Measurements from ENCODE around the gene MYMX.
"Not testable (repeated sequence)": the region's sequence is repeated elsewhere in the genome, so short reads cannot be mapped to it uniquely, and the experiment has no call there.

MYMX gene

GRCh38 chr6:44178424-44179071, 38.2 kb upstream of the MYMX start:
- FAIRE-seq (no peak), DNase-seq (ENCODE audit: insufficient read length) (no peak)
- no peak for TF ChIP-seq TAF1 (IDR thresholded peaks at IDR 0.05; ENCODE audit: borderline replicate concordance, low read depth, low read length)
- TF ChIP-seq POLR2A (IDR thresholded peaks at IDR 0.05; ENCODE audit: low read depth, low read length), result no peak
- TF ChIP-seq POLR2AphosphoS5 (IDR thresholded peaks at IDR 0.05; ENCODE audit: low read depth, low read length), result no peak

- DNase-seq (ENCODE audit: insufficient read length), result no peak
- TF ChIP-seq POLR2AphosphoS5 (IDR thresholded peaks at IDR 0.05; ENCODE audit: low read depth, low read length) (no peak), TAF1 (IDR thresholded peaks at IDR 0.05; ENCODE audit: borderline replicate concordance, low read depth, low read length) (no peak), POLR2A (IDR thresholded peaks at IDR 0.05; ENCODE audit: low read depth, low read length) (no peak)
- no peak for FAIRE-seq
Measured at GRCh38 chr6:44179072-44179536, 37.6 kb upstream of the MYMX start.

GRCh38 chr6:44179648-44180047, 37.1 kb upstream of the MYMX start:
- FAIRE-seq, result no peak
- TF ChIP-seq POLR2A (IDR thresholded peaks at IDR 0.05; ENCODE audit: low read depth, low read length) (no peak), TAF1 (IDR thresholded peaks at IDR 0.05; ENCODE audit: borderline replicate concordance, low read depth, low read length) (no peak), POLR2AphosphoS5 (IDR thresholded peaks at IDR 0.05; ENCODE audit: low read depth, low read length) (no peak)
- DNase-seq (ENCODE audit: insufficient read length), result no peak

GRCh38 chr6:44180406-44180805, 36.3 kb upstream of the MYMX start:
- DNase-seq (ENCODE audit: insufficient read length) (no peak), FAIRE-seq (no peak)
- TF ChIP-seq POLR2A (IDR thresholded peaks at IDR 0.05; ENCODE audit: low read depth, low read length), result no peak
- no peak for TF ChIP-seq POLR2AphosphoS5 (IDR thresholded peaks at IDR 0.05; ENCODE audit: low read depth, low read length)
- TF ChIP-seq TAF1 (IDR thresholded peaks at IDR 0.05; ENCODE audit: borderline replicate concordance, low read depth, low read length), result no peak

GRCh38 chr6:44180886-44181285, 35.8 kb upstream of the MYMX start:
- TF ChIP-seq POLR2A (IDR thresholded peaks at IDR 0.05; ENCODE audit: low read depth, low read length) (no peak), TAF1 (IDR thresholded peaks at IDR 0.05; ENCODE audit: borderline replicate concordance, low read depth, low read length) (no peak), POLR2AphosphoS5 (IDR thresholded peaks at IDR 0.05; ENCODE audit: low read depth, low read length) (no peak)
- FAIRE-seq (no peak), DNase-seq (ENCODE audit: insufficient read length) (no peak)

GRCh38 chr6:44181784-44182183, 34.9 kb upstream of the MYMX start:
- not testable (repeated sequence) for DNase-seq (ENCODE audit: insufficient read length); FAIRE-seq

- FAIRE-seq (no peak), DNase-seq (ENCODE audit: insufficient read length) (no peak)
- TF ChIP-seq POLR2AphosphoS5 (IDR thresholded peaks at IDR 0.05; ENCODE audit: low read depth, low read length) (no peak), POLR2A (IDR thresholded peaks at IDR 0.05; ENCODE audit: low read depth, low read length) (no peak), TAF1 (IDR thresholded peaks at IDR 0.05; ENCODE audit: borderline replicate concordance, low read depth, low read length) (no peak)
Measured at GRCh38 chr6:44182911-44183390, 33.8 kb upstream of the MYMX start.

GRCh38 chr6:44183783-44184182, 32.9 kb upstream of the MYMX start:
- no peak for DNase-seq (ENCODE audit: insufficient read length)
- FAIRE-seq, result no peak
- no peak for TF ChIP-seq POLR2AphosphoS5 (IDR thresholded peaks at IDR 0.05; ENCODE audit: low read depth, low read length)
- TF ChIP-seq TAF1 (IDR thresholded peaks at IDR 0.05; ENCODE audit: borderline replicate concordance, low read depth, low read length), result no peak
- no peak for TF ChIP-seq POLR2A (IDR thresholded peaks at IDR 0.05; ENCODE audit: low read depth, low read length)

GRCh38 chr6:44185356-44185755, 31.4 kb upstream of the MYMX start:
- not testable (repeated sequence) for DNase-seq (ENCODE audit: insufficient read length); FAIRE-seq

- no peak for DNase-seq (ENCODE audit: insufficient read length)
- FAIRE-seq, result no peak
Measured at GRCh38 chr6:44185953-44186634, 30.6 kb upstream of the MYMX start.

GRCh38 chr6:44186635-44187025, 30.1 kb upstream of the MYMX start:
- DNase-seq (ENCODE audit: insufficient read length), result no peak
- TF ChIP-seq TAF1 (IDR thresholded peaks at IDR 0.05; ENCODE audit: borderline replicate concordance, low read depth, low read length) (no peak), POLR2AphosphoS5 (IDR thresholded peaks at IDR 0.05; ENCODE audit: low read depth, low read length) (no peak), POLR2A (IDR thresholded peaks at IDR 0.05; ENCODE audit: low read depth, low read length) (no peak)
- no peak for FAIRE-seq

More at GRCh38 chr6:44185953-44186634, 30.6 kb upstream of the MYMX start:
- TF ChIP-seq TAF1 (IDR thresholded peaks at IDR 0.05; ENCODE audit: borderline replicate concordance, low read depth, low read length) (no peak), POLR2AphosphoS5 (IDR thresholded peaks at IDR 0.05; ENCODE audit: low read depth, low read length) (no peak), POLR2A (IDR thresholded peaks at IDR 0.05; ENCODE audit: low read depth, low read length) (no peak)

GRCh38 chr6:44188819-44189218, 27.9 kb upstream of the MYMX start:
- TF ChIP-seq POLR2AphosphoS5 (IDR thresholded peaks at IDR 0.05; ENCODE audit: low read depth, low read length) (no peak), TAF1 (IDR thresholded peaks at IDR 0.05; ENCODE audit: borderline replicate concordance, low read depth, low read length) (no peak), POLR2A (IDR thresholded peaks at IDR 0.05; ENCODE audit: low read depth, low read length) (no peak)
- no peak for FAIRE-seq
- DNase-seq (ENCODE audit: insufficient read length), result no peak

Data from GM12892 (cell line).